HCT116 (cell line): ENCODE results near the gene EVL. TPM values are rescaled to one million over a fixed set of nuclear protein-coding genes. Genes with fewer than 3 reads are reported as not detected.

Source experiments
- ATAC-seq: fragments of 200-7000 bp; cut with Tn5 transposase; 2 replicates; pipeline ENCODE4 v1.9.1; 2020; ENCODE audit warnings: mild to moderate bottlenecking, moderate library complexity
- BruUV-seq: library from RNA; stranded (reverse); fragments of 400-500 nt; replicated peaks from 2 replicates; lab custom pipeline; 2021; lab: Mats Ljungman, UMichigan
- CTCF ChIA-PET: fragments of 300-600 bp; sonication (Branson Sonifier 250); formaldehyde crosslinking; loops from one replicate; lab custom pipeline; 2021; ENCODE audit warnings: antibody characterized with exemption; lab: Charles Lee
- POLR2A ChIA-PET: fragments of 300-600, 350-600 bp; sonication (Branson Sonifier 250); formaldehyde crosslinking; loops from one replicate; lab custom pipeline; 2021; ENCODE audit warnings: antibody characterized with exemption; lab: Charles Lee
- RAD21 ChIA-PET, 2 experiments: fragments of 300-600 bp; sonication (Branson Sonifier 250); formaldehyde crosslinking; loops; one replicate each; lab custom pipeline; 2023; ENCODE audit warnings: low total read pairs in 2 of 2; ENCODE audit not compliant: uncharacterized antibody in 2 of 2, unreplicated experiment in 2 of 2, low non-redundant PET in 1 of 2; lab: Charles Lee
- DNase-seq: peaks from one replicate; pipeline ENCODE4 v3.0.0-alpha.2; 2010; ENCODE audit warnings: low read depth, low spot score
- H2AFZ ChIP-seq: fragments of 200-600 bp; shearing (Covaris generic), sonication (generic); 2 replicates; pipeline ENCODE4 v1.6.1; 2017; ENCODE audit warnings: low read depth, mixed run types, mixed read lengths, antibody characterized with exemption, low read length; ENCODE audit not compliant: poor library complexity, severe bottlenecking
- H3K27ac ChIP-seq: 2 replicates; pipeline ENCODE4 v1.5.1; 2012; ENCODE audit warnings: low read depth, low read length
- H3K27me3 ChIP-seq: fragments of 200-600 bp; sonication (generic); 2 replicates; pipeline ENCODE4 v1.6.1; 2016; ENCODE audit warnings: mixed run types, low read length, mixed read lengths; ENCODE audit not compliant: insufficient read depth
- H3K36me3 ChIP-seq, 2 experiments: fragments of 200-500 bp in 1 of 2; fragments of 200-600 bp in 1 of 2; sonication (Bioruptor generic) in 1 of 2; sonication (generic) in 1 of 2; 2 replicates each; pipeline versions ENCODE4 v1.5.1 to v1.6.1; 2014 to 2016; ENCODE audit warnings: low read length in 2 of 2, inconsistent platforms in 1 of 2, mixed read lengths in 1 of 2, mixed run types in 1 of 2; ENCODE audit not compliant: insufficient read depth in 2 of 2, control insufficient read depth in 1 of 2
- H3K4me1 ChIP-seq, 2 experiments: fragments of 200-600 bp in 1 of 2; sonication (generic) in 1 of 2; 2 replicates each; pipeline versions ENCODE4 v1.5.1 to v1.6.1; 2012 to 2017; ENCODE audit warnings: low read length in 2 of 2, inconsistent platforms in 1 of 2, mild to moderate bottlenecking in 1 of 2, mixed read lengths in 1 of 2, mixed run types in 1 of 2, moderate library complexity in 1 of 2; ENCODE audit not compliant: insufficient read depth in 2 of 2, control insufficient read depth in 1 of 2
- H3K4me2 ChIP-seq: fragments of 200-600 bp; sonication (generic); 2 replicates; pipeline ENCODE4 v1.6.1; 2017; ENCODE audit warnings: mixed run types, low read length, mixed read lengths
- H3K4me3 ChIP-seq, 2 experiments: fragments of 200-600 bp in 1 of 2; sonication (generic) in 1 of 2; replicated peaks in 1 of 2; 2 replicates each; pipeline ENCODE4 v1.5.1; 2011 to 2016; ENCODE audit warnings: low read length in 2 of 2, control low read depth in 1 of 2, low read depth in 1 of 2, mild to moderate bottlenecking in 1 of 2, mixed read lengths in 1 of 2, mixed run types in 1 of 2
- H3K79me2 ChIP-seq: fragments of 200-600 bp; sonication (generic); 2 replicates; pipeline ENCODE4 v1.6.1; 2017; ENCODE audit warnings: mild to moderate bottlenecking, mixed run types, low read length, moderate library complexity, mixed read lengths; ENCODE audit not compliant: insufficient read depth
- H3K9ac ChIP-seq: fragments of 200-600 bp; sonication (generic); 2 replicates; pipeline ENCODE4 v1.6.1; 2016; ENCODE audit warnings: low read length, mixed read lengths
- H3K9me2 ChIP-seq: fragments of 200-600 bp; sonication (generic), shearing (Covaris generic); 2 replicates; pipeline ENCODE4 v1.6.1; 2017; ENCODE audit warnings: mixed run types, mild to moderate bottlenecking, moderate library complexity; ENCODE audit not compliant: insufficient read depth
- H3K9me3 ChIP-seq, 2 experiments: fragments of 200-500 bp in 1 of 2; fragments of 200-600 bp in 1 of 2; sonication (Bioruptor generic) in 1 of 2; sonication (generic) in 1 of 2; 2 replicates each; pipeline ENCODE4 v1.6.1; 2014 to 2017; ENCODE audit warnings: low read length in 2 of 2, mixed read lengths in 2 of 2, inconsistent platforms in 1 of 2, low read depth in 1 of 2, mild to moderate bottlenecking in 1 of 2, mixed run types in 1 of 2, moderate library complexity in 1 of 2; ENCODE audit not compliant: control insufficient read depth in 1 of 2, insufficient read depth in 1 of 2
- H4K20me1 ChIP-seq: fragments of 200-600 bp; sonication (generic), shearing (Covaris generic); 2 replicates; pipeline ENCODE4 v1.6.1; 2017; ENCODE audit warnings: mixed run types, mild to moderate bottlenecking, moderate library complexity; ENCODE audit not compliant: insufficient read depth
- ATF3 ChIP-seq: IDR thresholded peaks from 2 replicates; pipeline ENCODE4 v1.6.1; 2012
- CEBPB ChIP-seq: IDR thresholded peaks from 2 replicates; pipeline ENCODE4 v1.6.1; 2012; ENCODE audit warnings: low read depth
- CTCF ChIP-seq, 3 experiments: fragments of 200-600 bp in 1 of 3; sonication (generic) in 1 of 3; IDR thresholded peaks in 2 of 3; conservative IDR thresholded peaks in 1 of 3; 2 replicates each; pipeline ENCODE4 v1.5.1; 2012 to 2017; ENCODE audit warnings: low read depth in 2 of 3, low read length in 2 of 3, antibody characterized with exemption in 1 of 3, borderline replicate concordance in 1 of 3, control low read depth in 1 of 3, mild to moderate bottlenecking in 1 of 3, mixed read lengths in 1 of 3, mixed run types in 1 of 3, moderate library complexity in 1 of 3; ENCODE audit not compliant: insufficient read depth in 1 of 3
- EGR1 ChIP-seq: IDR thresholded peaks from 2 replicates; pipeline ENCODE4 v1.6.1; 2012; ENCODE audit warnings: low read depth
- EZH2 ChIP-seq: fragments of 200-600 bp; sonication (generic); IDR thresholded peaks from 2 replicates; pipeline ENCODE4 v1.6.1; 2017; ENCODE audit warnings: antibody characterized with exemption, mixed run types
- EZH2phosphoT487 ChIP-seq: fragments of 200-600 bp; IDR thresholded peaks from 2 replicates; pipeline ENCODE4 v1.6.1; 2018; ENCODE audit warnings: antibody characterized with exemption, borderline replicate concordance
- FOSL1 ChIP-seq: IDR thresholded peaks from 2 replicates; pipeline ENCODE4 v1.6.1; 2012; ENCODE audit warnings: low read depth
- JUND ChIP-seq: IDR thresholded peaks from 2 replicates; pipeline ENCODE4 v1.6.1; 2012
- MAX ChIP-seq: IDR thresholded peaks from 2 replicates; pipeline ENCODE4 v1.6.1; 2012
- POLR2A ChIP-seq: IDR thresholded peaks from 2 replicates; pipeline ENCODE4 v1.7.0; 2011; ENCODE audit warnings: borderline replicate concordance; ENCODE audit not compliant: insufficient read depth, insufficient read length; ENCODE audit errors: extremely low read depth
- RAD21 ChIP-seq: IDR thresholded peaks from 2 replicates; pipeline ENCODE4 v1.6.1; 2012; ENCODE audit warnings: low read depth, mild to moderate bottlenecking
- SIN3A ChIP-seq: IDR thresholded peaks from 2 replicates; pipeline ENCODE4 v1.6.1; 2012; ENCODE audit warnings: low read depth
- SP1 ChIP-seq: IDR thresholded peaks from 2 replicates; pipeline ENCODE4 v1.6.1; 2012; ENCODE audit warnings: low read depth
- SRF ChIP-seq: IDR thresholded peaks from 2 replicates; pipeline ENCODE4 v1.6.1; 2012; ENCODE audit warnings: low read depth
- YY1 ChIP-seq: IDR thresholded peaks from 2 replicates; pipeline ENCODE4 v1.6.1; 2011; ENCODE audit warnings: low read length, low read depth, moderate library complexity, mild to moderate bottlenecking; ENCODE audit not compliant: insufficient replicate concordance; ENCODE audit errors: extremely low read depth
- ZFX ChIP-seq: fragments of 450-650 bp; IDR thresholded peaks from 2 replicates; pipeline ENCODE4 v1.6.1; 2017
- ZNF274 ChIP-seq: fragments of 200-500 bp; sonication (Bioruptor generic); IDR thresholded peaks from 2 replicates; pipeline ENCODE4 v1.6.1; 2014; ENCODE audit warnings: mild to moderate bottlenecking, low read depth, low read length, inconsistent platforms
- intact Hi-C: fragments of 100-400 bp; cut with micrococcal nuclease; formaldehyde crosslinking; loops from 2 replicates; pipeline ENCODE4 v1.10.0; 2022
- total RNA-seq: library from RNA; stranded (reverse); gene quantifications from one replicate; pipeline ENCODE4 v1.2.1, GENCODE V29; 2021; ENCODE audit not compliant: unreplicated experiment

EVL gene
- total RNA-seq, 1 experiment from 2014 or later = 19.9 TPM

GRCh38 chr14:100083706-100084105, 18.5 kb downstream of the EVL start:
- H3K4me3 ChIP-seq = no peak overlapping the region
- no TSS peak for BruUV-seq
- DNase-seq (no peak), ATAC-seq (no peak)
- no peaks in the 10 kb centered on the region for H3K9me2 ChIP-seq
- no peaks in the 10 kb centered on the region for H3K27me3 ChIP-seq
- no peak overlapping the region for H3K9ac ChIP-seq
- ChIA-PET POLR2A (no interaction called here), CTCF (no interaction called here), RAD21 (no interaction called here)
- no peaks in the 10 kb centered on the region for H4K20me1 ChIP-seq
- no peak overlapping the region for H3K27ac ChIP-seq
- no peaks in the 10 kb centered on the region for H3K36me3 ChIP-seq
- H3K4me2 ChIP-seq = no peak overlapping the region
- H3K9me3 ChIP-seq = no peaks in the 10 kb centered on the region
- intact Hi-C loops = no loop called here
- TF ChIP-seq ATF3 = no peak
- TF ChIP-seq JUND = no peak
- TF ChIP-seq MAX = no peak
- TF ChIP-seq CTCF (IDR thresholded peaks at IDR 0.05 in 2 of 3, conservative IDR thresholded peaks at IDR 0.05 in 1 of 3; ENCODE audit: borderline replicate concordance in 1 of 3, insufficient read depth in 1 of 3, low read depth in 2 of 3, low read length in 2 of 3) = no peak
- TF ChIP-seq EZH2 = no peak
- no peak for TF ChIP-seq POLR2A
- H3K4me1 ChIP-seq = no peaks in the 10 kb centered on the region
- no peaks in the 10 kb centered on the region for H3K79me2 ChIP-seq
- H2AFZ ChIP-seq = no peak overlapping the region

GRCh38 chr14:100084591-100084990, 19.4 kb downstream of the EVL start:
- intact Hi-C loops = no loop called here
- Histone ChIP-seq H3K4me3 (no peak overlapping the region), H3K79me2 (no peaks in the 10 kb centered on the region), H3K27ac (no peak overlapping the region), H2AFZ (no peak overlapping the region), H3K9ac (no peak overlapping the region), H3K4me1 (no peaks in the 10 kb centered on the region), H3K27me3 (no peaks in the 10 kb centered on the region), H3K9me3 (no peaks in the 10 kb centered on the region), H4K20me1 (no peaks in the 10 kb centered on the region), H3K9me2 (no peaks in the 10 kb centered on the region), H3K4me2 (no peak overlapping the region), H3K36me3 (no peaks in the 10 kb centered on the region)
- POLR2A ChIA-PET = no interaction called here
- DNase-seq (no peak), ATAC-seq (no peak)
- no TSS peak for BruUV-seq
- CTCF ChIA-PET = no interaction called here
- RAD21 ChIA-PET = no interaction called here
- TF ChIP-seq ATF3 (no peak), EGR1 (no peak), ZNF274 (no peak), POLR2A (no peak), YY1 (no peak), CTCF (IDR thresholded peaks at IDR 0.05 in 2 of 3, conservative IDR thresholded peaks at IDR 0.05 in 1 of 3; ENCODE audit: borderline replicate concordance in 1 of 3, insufficient read depth in 1 of 3, low read depth in 2 of 3, low read length in 2 of 3) (no peak), FOSL1 (no peak), EZH2phosphoT487 (no peak), JUND (no peak), SIN3A (no peak), SRF (no peak), ZFX (no peak), SP1 (no peak), RAD21 (no peak), CEBPB (no peak)
